ENCODE measurements around the gene HARBI1. TPM values are rescaled to one million over a fixed set of nuclear protein-coding genes. Genes with fewer than 3 reads are reported as not detected.

HARBI1 gene
- total RNA-seq, 1 experiment from 2014 or later: 6.3 TPM

DNA sequence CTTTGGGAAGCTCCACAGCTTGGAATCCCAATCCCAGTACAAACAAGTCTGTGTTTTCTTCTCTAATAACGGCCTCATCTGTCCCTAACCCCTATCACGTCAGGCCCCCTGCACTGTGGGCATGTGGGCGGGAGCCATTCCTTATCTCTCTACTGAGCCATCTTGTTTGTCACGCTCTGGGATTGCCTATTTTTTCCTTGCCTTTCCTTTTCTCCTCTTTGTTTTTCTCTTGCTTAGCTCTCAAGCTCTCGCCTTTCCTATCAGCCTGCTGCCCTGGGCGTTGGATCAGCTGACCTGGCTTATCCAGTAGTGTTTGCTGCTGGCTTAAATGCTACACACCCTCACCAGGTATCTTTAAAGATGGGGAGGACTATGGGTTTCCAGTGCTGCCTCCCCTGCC lies 47.6 kb upstream of the HARBI1 start:
- H3K27ac Mint-ChIP-seq: peak overlapping the region in 1 of 3 experiments; percentile 13; a peak in 1 of 7 replicates
- Histone ChIP-seq H4K8ac (replicated peaks; ENCODE audit: insufficient read length, low read depth, low read length) (no peak overlapping the region), H2AK5ac (ENCODE audit: insufficient read length, low read length) (no peak overlapping the region), H4K91ac (ENCODE audit: insufficient read length, low read depth, low read length) (no peak overlapping the region), H4K20me1 (ENCODE audit: control insufficient read depth, insufficient read depth, insufficient read length) (no peaks in the 10 kb centered on the region), H2BK12ac (ENCODE audit: insufficient read length, low read depth, low read length) (no peak overlapping the region), H3K4ac (ENCODE audit: low read depth, low read length) (no peak overlapping the region), H2BK20ac (ENCODE audit: low read depth, low read length, poor library complexity, severe bottlenecking) (no peak overlapping the region), H2BK120ac (ENCODE audit: low read depth, low read length, poor library complexity, severe bottlenecking) (no peak overlapping the region), H2BK5ac (ENCODE audit: insufficient read length, low read length) (no peak overlapping the region), H3K14ac (ENCODE audit: insufficient read depth, low read length) (no peak overlapping the region), H2AFZ (ENCODE audit: low read length) (no peak overlapping the region), H3K27me3 (ENCODE audit: insufficient read depth, low read length) (no peaks in the 10 kb centered on the region), H3K4me2 (ENCODE audit: insufficient read depth, insufficient read length, low read length) (no peak overlapping the region), H3K4me1 (ENCODE audit: insufficient read depth, low read length) (no peaks in the 10 kb centered on the region), H3K9me3 (ENCODE audit: control insufficient read depth, low read depth, low read length) (no peaks in the 10 kb centered on the region), H3K56ac (ENCODE audit: insufficient read length, low read depth, low read length) (no peak overlapping the region), H2BK15ac (ENCODE audit: low read depth, low read length) (no peak overlapping the region), H3K79me1 (ENCODE audit: insufficient read depth, low read depth, low read length, poor library complexity, severe bottlenecking) (no peaks in the 10 kb centered on the region), H3K23me2 (ENCODE audit: insufficient read length, low read depth, low read length, poor library complexity, severe bottlenecking) (no peaks in the 10 kb centered on the region), H4K5ac (ENCODE audit: insufficient read length, low read depth, low read length) (no peak overlapping the region), H3K79me2 (ENCODE audit: insufficient read depth, low read length) (no peaks in the 10 kb centered on the region), H3K9ac (ENCODE audit: extremely low read depth, insufficient read length, low read length) (no peak overlapping the region), H3K27ac (ENCODE audit: insufficient read length, low read depth, low read length) (no peak overlapping the region), H3K23ac (ENCODE audit: insufficient read length, low read depth, low read length) (no peak overlapping the region), H3K18ac (ENCODE audit: insufficient read length, low read depth, low read length) (no peak overlapping the region), H3T11ph (ENCODE audit: low read length) (no peak overlapping the region)
- H3K4me1 Mint-ChIP-seq: no peaks in the 10 kb centered on the region
- H3K27me3 Mint-ChIP-seq (ENCODE audit: low read depth): no peaks in the 10 kb centered on the region
- DNase-seq: no peak
- no peaks in the 10 kb centered on the region for H3K9me3 Mint-ChIP-seq
- peaks cover 9 to 72% (median 65%) of the 10 kb centered on the region in 3 experiments; a peak in 6 of 7 replicates for H3K36me3 Mint-ChIP-seq (ENCODE audit: insufficient read depth in 1 of 3, low read depth in 3 of 3)
- H3K4me3 Mint-ChIP-seq: no peak overlapping the region
- TF ChIP-seq, protein P1, sequence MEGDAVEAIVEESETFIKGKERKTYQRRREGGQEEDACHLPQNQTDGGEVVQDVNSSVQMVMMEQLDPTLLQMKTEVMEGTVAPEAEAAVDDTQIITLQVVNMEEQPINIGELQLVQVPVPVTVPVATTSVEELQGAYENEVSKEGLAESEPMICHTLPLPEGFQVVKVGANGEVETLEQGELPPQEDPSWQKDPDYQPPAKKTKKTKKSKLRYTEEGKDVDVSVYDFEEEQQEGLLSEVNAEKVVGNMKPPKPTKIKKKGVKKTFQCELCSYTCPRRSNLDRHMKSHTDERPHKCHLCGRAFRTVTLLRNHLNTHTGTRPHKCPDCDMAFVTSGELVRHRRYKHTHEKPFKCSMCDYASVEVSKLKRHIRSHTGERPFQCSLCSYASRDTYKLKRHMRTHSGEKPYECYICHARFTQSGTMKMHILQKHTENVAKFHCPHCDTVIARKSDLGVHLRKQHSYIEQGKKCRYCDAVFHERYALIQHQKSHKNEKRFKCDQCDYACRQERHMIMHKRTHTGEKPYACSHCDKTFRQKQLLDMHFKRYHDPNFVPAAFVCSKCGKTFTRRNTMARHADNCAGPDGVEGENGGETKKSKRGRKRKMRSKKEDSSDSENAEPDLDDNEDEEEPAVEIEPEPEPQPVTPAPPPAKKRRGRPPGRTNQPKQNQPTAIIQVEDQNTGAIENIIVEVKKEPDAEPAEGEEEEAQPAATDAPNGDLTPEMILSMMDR (conservative IDR thresholded peaks at IDR 0.05): no peak
- WGBS (ENCODE audit: extremely low coverage, insufficient read length, low lambda C conversion rate): no CpG with 5 or more reads among the region's 6 CpGs
